GM18951 (cell line): Measurements from ENCODE around the gene TRIP13.

ENCODE experiments used
- POLR2A ChIP-seq: IDR thresholded peaks from 4 replicates; pipeline ENCODE4 v1.6.1; 2011; ENCODE audit warnings: mild to moderate bottlenecking; ENCODE audit not compliant: insufficient read length, insufficient read depth; ENCODE audit errors: extremely low read depth
- in situ Hi-C: fragments of 300-500 bp; cut with MboI; formaldehyde crosslinking; loops from one replicate; pipeline ENCODE4 v1.12.0; 2022; ENCODE audit warnings: low sequenced_read_pairs, mixed read lengths, inconsistent platforms; ENCODE audit not compliant: unreplicated experiment

TRIP13 gene

DNA sequence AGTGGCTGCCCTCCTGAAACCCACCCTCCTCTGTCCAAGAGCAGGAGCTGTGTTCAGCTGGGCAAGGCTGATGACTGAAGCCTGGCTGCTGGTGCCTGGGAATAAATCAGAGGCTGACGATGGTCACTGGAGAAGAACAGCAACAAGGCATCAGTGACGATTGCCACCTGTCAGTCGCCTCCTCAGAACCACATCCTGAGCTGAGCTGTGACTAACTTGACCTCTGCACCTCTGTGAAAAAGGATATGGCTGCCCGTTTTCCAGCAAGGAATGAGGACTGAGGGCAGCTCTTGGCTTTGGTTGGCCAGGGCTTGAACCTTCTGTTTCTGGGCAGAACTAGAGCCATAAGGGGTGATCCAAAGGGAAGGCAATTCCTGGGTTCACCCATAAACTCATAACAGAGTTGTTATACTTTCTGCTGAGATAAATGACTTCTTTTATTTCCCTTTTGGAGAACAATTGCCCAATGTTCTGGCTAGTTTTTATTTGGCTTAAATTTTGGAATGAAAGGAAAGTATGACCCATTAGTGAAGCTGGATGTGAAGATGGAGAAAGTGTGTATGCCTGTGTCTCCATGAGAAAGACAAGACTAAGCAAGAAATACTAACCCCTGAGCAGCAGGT lies 40.1 kb downstream of the TRIP13 start:
- TF ChIP-seq POLR2A, result no peak
- in situ Hi-C loops, result loop anchor here (25.0 kb wide), 1 partner anchor 205 kb away; no protein-coding TSS in a partner anchor

DNA sequence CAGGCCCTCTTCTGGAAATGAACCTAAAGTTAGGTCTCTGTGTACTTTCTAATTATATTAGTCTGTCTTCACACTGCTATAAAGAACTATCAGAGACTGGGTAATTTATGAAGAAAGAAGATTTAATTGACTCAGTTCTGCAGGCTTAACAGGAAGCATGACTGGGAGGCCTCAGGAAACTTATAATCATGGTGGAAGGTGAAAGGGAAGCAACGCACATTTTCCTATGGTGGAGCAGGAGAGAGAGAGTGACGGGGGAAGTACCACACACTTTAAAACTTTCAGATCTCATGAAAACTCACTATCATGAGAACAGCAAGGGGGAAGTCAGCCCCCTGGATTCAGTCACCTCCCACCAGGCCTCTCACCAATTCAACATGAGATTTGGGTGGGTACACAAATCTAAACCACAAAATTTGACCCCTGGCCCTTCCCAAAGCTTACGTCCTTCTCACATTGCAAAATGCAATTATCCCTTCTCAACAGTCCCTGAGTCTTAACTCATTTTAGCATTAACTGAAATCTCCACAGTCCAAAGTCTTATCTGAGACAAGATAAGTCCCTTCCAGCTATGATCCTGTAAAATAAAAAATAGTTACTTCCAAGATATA lies 40.7 kb downstream of the TRIP13 start:
- TF ChIP-seq POLR2A, result no peak
- in situ Hi-C loops, result loop anchor here (25.0 kb wide), 1 partner anchor 204 kb away; no protein-coding TSS in a partner anchor

DNA sequence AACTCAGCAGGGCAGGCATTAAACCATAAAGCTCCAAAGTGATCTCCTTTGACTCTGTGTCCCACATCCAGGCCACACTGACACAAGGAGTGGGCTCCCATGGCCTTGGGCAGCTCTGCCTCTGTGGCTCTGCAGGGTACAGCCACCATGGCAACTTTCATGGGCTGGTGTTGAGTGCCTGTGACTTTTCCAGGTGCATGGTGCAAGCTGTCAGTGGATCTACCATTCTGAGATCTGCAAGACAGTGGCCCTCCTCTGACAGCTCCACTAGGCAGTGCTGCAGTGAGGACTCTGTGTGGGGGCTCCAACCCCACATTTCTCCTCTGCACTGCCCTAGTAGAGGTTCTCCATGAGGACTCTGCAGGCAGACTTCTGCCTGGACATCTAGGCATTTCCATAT lies 41.3 kb downstream of the TRIP13 start:
- in situ Hi-C loops, result loop anchor here (25.0 kb wide), 1 partner anchor 203 kb away; no protein-coding TSS in a partner anchor

DNA sequence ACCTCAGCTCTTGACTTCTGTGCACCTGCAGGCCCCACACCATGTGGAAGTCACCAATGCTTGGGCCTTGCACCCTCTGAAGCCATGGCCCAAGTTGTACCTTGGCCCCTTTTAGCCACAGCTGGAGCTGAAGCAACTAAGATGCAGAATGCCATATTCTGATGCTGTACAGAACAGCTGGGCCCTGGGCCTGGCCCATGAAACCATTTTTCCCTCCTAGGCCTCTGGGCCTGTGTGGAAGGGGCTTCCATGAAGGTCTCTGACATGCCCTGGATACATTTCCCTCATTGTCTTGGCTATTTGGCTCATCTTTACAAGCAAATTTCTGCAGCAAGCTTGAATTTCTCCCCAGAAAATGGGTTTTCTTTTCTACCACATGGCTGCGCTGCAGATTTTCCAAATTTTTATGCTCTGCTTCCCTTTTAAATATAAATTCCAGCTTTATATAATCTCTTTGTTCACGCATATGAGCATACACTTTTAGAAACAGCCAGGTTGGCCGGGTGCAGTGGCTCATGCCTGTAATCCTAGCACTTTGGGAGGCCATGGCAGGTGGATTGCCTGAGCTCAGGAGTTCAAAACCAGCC lies 41.8 kb downstream of the TRIP13 start:
- in situ Hi-C loops, result loop anchor here (25.0 kb wide), 1 partner anchor 203 kb away; no protein-coding TSS in a partner anchor

DNA sequence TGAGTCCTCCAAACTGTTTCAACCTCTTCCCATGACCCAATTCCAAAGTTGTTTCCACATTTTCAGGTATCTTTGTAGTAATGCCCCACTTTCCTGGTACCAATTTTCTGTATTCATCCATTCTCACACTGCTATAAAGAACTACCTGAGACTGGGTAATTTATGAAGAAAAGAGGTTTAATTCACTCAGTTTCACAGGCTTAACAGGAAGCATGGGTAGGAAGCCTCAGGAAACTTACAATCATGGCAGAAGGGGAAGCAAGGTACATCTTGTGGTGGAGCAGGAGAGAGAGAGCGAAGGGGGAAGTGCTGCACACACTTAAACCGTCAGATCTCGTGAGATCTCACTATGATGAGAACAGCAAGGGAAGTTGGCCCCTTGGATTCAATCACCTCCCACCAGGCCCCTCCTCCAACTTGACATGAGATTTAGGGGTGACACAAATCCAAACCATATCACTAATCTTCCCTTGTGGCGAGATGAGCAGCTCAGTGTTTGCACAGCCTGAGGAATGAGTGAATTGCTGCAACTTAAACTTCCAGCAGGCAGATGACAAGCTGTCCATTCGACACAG lies 42.9 kb downstream of the TRIP13 start:
- in situ Hi-C loops, result loop anchor here (25.0 kb wide), 1 partner anchor 202 kb away; no protein-coding TSS in a partner anchor
- no peak for TF ChIP-seq POLR2A

DNA sequence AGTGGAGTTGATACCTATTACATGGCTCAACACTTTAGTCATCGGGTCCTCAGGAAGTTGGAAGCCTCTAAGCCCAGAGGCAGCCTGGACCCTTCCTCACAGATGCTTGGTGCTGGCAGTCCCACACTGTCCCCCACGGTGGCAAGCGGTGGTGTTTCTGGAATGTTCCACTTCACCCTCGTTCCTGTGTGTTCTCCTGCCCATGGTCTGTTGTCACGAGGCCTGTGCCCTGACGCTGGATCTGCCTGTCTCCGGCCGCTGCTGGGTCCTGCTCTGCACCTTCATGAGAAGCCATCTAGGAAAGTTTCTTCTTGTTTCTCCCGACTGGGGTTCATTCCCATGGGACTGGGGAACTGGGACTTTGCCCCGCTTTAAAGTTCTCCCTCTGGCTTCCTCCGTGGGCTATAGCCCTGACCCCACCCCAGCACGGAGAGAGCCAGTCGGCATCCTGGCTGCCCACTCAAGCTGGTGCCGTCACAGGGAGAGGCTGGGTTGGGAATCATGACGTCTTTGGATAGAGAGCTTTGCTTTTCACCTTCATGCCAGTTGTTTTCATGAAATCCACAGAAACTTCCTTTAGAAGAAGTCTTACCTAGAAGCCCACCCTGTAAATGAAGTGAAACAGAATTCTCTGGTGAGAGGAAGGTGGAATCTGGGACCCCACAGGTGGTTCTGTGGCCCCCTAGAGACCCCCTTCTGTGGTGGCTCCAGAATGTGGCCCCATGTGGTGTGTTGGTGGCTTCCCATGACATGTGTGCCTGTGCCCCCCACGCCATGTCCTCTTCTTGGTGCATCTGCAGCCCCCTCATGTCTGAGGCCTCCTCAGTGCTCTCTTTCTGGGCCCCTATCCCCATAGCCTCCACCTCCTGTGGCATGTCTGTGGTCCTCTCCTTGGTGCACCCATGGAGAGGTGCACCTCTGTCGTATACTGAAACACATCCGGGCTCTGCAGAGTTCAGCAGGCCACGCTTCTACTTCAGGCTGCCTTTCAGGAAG lies 43.8 kb downstream of the TRIP13 start:
- TF ChIP-seq POLR2A, result no peak
- in situ Hi-C loops, result loop anchor here (25.0 kb wide), 1 partner anchor 201 kb away; no protein-coding TSS in a partner anchor

DNA sequence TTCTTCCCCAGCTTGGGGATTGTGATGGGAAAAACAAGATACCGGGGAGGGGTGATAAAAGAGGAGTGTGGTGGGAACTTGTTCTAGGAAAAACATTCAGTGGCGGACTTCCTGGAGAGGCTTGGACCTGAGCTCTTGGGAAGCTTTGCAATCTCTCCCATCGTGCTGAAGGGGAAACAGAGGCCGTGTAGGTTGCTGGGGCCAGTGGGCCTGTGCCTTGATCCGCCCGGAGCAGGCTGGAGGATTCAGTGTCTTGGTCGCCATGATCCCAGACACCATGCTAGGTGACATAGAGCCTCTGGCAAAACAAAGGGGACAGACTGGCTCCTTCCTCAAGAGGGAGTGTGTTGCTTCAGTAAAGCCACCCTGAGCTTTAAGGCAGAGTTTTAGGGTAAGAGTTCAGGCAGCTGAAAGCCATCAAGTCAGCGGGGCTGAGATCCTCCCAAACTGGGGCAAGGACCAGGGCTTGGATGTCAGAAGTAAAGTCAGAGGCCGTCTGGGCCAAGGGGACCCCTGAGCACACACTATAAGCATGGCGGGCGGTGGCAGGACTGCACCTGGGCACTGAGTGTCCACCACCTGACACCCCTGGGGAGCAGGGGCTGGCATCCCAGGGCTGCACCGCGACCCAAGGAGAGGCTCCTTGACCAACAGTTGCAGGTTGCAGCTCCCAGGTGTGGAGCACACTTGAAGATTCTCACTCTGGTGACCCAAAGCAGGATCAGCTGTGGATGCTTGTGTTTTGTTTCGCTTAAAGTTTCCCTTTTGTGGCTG lies 44.7 kb downstream of the TRIP13 start:
- TF ChIP-seq POLR2A, result no peak
- in situ Hi-C loops, result loop anchor here (25.0 kb wide), 1 partner anchor 200 kb away; no protein-coding TSS in a partner anchor

DNA sequence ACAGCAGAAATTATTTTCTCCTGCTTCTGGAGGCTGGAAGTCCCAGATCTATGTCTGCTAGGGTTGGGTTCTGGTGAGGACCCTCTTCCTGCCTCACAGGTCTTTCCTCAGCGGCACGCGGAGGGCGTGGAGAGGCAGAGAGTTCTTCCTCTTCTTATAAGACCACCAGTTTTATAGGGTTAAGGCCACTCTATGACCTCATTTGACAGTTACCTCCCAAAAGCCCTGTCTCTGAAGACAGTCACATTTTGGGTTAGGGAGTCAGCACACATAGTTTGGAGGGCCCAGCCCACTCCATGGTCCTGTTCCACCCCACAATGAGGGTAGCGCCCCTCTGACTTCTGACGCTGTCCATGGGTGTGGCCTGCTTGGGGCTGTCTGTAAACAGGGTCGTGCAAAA lies 46.7 kb downstream of the TRIP13 start:
- TF ChIP-seq POLR2A, result no peak
- in situ Hi-C loops, result loop anchor here (25.0 kb wide), 1 partner anchor 198 kb away; no protein-coding TSS in a partner anchor

DNA sequence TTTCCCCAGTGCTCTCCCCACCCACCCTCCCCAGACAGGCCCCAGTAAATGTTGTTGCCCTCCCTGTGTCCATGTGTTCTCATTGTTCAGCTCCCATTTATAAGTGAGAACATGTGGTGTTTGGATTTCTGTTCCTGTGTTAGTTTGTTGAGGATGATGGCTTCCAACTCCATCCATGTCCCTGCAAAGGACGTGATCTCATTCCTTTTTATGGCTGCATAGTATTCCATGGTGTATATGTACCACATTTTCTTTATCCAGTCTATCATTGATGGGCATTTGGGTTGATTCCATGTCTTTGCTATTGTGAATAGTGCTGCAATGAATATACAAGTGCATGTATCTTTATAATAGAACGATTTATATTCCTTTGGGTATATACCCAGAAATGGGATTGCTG lies 48.1 kb downstream of the TRIP13 start:
- in situ Hi-C loops, result loop anchor here (25.0 kb wide), 1 partner anchor 197 kb away; no protein-coding TSS in a partner anchor

DNA sequence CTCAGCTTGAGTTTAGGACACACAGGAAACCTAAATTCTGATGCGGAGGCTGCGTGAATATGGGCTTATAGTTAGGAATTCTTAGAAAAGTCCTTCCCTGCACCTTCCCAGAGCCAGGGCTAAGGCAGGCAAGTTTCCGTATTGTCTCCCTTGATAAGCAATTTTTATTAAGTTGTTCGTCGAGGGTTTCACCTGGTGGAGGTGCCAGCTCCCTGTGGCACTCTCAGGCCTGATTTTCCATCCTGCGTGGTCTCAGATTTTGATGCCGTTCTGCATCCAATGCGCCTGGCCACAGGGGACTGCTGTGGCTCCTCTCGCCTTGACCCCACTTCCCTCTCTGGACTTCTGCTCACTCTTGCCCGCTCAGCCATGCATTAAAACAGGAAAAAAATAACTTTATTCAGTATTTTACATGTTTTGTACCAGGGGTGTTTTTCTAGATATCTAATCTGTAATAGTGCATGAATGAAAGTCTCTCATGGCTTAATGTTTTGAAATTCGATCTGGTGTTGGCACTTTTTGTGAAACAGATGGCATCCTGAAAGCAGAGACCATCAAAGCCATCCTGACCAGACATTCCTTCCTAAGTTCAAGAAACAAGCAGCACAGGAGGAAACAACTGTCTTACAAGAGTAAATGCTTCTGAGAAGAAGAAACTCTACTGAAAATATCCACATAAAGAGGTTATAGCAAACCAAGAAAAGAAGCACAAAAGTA lies 50.7 kb downstream of the TRIP13 start:
- TF ChIP-seq POLR2A, result no peak
- in situ Hi-C loops, result loop anchor here (25.0 kb wide), 1 partner anchor 194 kb away; no protein-coding TSS in a partner anchor

DNA sequence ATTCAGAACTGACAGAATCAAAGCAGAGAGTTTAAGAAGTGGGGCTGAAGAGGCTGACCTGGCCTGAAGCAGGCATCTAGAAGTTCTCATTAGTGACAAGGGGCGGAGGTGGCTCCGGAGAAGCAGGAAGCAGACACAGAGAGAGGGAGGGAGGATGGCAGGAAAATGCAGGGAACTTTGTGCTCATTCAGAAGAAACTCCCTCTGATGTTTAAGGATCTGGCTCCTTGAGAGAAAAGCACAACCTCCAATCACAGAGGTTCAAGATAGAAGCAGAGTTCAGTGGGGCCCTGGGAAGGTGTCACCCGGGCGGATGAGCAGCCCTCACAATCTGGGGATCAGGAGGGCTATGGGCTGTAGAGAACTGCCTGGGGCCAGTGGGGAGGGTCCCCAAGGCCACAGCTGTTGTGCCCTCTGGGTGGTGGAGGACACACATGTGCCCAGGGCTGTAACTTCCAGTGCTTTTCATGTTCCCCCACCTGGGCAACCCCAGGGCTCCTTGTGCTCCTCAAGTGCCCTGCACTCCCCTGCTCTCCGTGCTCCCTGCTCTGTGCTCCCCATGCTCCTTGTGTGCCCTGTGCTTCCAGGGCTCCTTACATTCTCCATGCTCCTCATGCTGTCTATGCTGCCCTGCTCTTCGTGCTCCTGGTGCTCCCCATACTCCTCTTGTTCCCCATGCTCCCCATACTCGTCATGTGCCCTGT lies 51.4 kb downstream of the TRIP13 start:
- in situ Hi-C loops, result loop anchor here (25.0 kb wide), 1 partner anchor 193 kb away; no protein-coding TSS in a partner anchor
- TF ChIP-seq POLR2A, result no peak
